HG02642 (cell line): ENCODE measurements around the gene UCMA.
A peak's percentile ranks its signal among the peaks of the same experiment; 100 is the strongest.

ENCODE experiments used
- ATAC-seq: cut with Tn5 transposase; IDR thresholded peaks from one replicate; pipeline ENCODE4 v1.9.1; 2021; ENCODE audit warnings: mild to moderate bottlenecking; ENCODE audit not compliant: unreplicated experiment, poor library complexity

UCMA gene

DNA sequence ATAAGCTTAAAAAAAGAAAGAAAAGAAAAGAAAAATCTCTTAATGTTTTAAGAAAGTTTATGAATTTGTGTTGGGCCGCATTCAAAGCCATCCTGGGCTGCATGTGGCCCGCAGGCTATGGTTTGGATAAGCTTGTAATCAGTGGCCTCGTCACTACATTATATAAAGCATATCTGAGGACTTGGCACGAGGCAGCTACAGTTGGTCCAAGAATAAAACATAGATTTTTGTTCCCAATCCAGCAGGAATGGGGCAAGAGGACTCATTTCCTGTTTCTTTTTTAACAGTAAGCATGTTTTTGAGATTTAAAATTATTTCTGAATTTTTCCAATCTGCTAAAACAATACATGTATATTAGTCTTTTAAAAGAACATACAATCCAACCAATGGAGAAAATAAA, 44.2 kb downstream of the UCMA start:
- ATAC-seq = no peak

DNA sequence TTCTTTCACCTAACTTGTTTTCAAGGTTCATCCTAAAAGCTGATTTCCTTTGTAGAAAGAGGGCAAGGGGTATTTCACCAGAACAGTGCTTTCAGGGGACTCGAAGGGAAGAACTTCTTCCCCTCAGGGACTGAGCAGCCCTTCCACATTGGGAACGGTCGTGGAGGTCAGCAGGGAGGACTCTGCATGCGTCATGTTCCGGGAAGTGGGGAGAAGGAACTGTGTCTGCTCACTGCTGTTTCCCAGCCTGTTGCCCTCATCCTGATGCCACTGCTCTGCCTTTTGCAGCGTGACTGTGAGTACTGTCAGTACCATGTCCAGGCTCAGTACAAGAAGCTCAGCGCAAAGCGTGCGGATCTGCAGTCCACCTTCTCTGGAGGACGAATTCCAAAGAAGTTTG, 45.6 kb downstream of the UCMA start:
- ATAC-seq = no peak

- no peak for ATAC-seq
These were observed 47.0 kb downstream of the UCMA start for GRCh38 chr10:13187135-13187534.

- ATAC-seq = no peak
These were observed 49.3 kb downstream of the UCMA start for GRCh38 chr10:13184730-13185514.

- no peak for ATAC-seq
These were observed 49.9 kb downstream of the UCMA start for GRCh38 chr10:13184276-13184675.

DNA sequence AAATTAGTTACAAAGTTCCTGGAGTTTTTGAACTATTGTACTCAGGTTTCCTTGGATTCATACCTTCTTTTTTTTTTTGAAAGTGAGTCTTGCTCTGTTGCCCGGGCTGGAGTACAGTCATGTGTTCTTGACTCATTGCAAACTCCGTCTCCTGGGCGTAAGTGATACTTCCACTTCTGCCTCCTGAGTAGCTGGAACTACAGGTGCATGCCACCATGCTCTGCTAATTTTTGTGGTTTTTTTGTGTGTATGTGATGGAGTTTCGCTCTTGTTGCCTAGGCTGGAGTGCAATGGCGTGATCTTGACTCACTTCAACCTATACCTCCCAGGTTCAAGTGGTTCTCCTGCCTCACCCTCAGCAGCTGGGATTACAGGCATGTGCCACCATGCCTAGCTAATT, 50.5 kb downstream of the UCMA start:
- peak; percentile 64 for ATAC-seq

DNA sequence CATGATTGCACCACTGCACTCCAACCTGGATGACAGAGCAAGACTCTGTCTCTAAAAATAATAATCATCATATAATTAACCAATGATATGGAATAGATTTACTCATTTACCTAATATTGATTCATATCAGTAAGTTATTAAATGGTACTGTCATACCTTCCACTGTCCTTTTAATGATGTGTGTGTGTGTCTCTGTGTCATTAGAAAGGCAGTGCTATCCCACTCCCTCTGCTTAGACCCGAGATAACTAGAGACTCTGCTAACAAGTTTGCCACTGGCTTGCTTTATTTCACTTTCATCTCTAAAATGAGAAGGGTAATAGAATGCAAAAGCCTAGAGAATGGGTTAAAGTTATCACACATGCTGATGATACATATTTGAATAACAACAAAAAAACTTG, 51.8 kb downstream of the UCMA start:
- no peak for ATAC-seq

- no peak for ATAC-seq
These were observed 53.4 kb downstream of the UCMA start for GRCh38 chr10:13180788-13181187.

DNA sequence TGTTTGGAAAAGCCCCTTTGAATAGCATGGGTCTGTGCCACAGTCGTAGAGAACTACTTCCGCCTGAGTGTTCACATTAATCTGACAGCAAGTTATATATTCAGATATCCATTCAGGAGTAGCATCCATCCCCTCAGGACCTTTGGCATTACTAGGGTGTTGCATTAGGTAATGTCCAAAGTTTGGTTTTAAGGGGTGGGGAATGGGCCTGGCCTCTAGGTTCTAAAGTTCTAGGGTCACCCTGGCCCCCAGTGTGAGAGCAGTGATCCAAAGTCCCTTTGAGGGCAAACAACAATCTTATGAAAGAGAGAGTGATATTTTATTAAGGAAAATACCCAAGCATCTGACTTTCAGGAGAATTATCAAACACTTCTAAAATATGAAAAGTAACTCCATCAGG, 60.6 kb downstream of the UCMA start:
- ATAC-seq = no peak
